HG02981 (cell line): Measurements from ENCODE around the gene COL4A1.
"Not testable (repeated sequence)": the region's sequence is repeated elsewhere in the genome, so short reads cannot be mapped to it uniquely, and the experiment has no call there.

Experiments
- ATAC-seq: cut with Tn5 transposase; IDR thresholded peaks from one replicate; pipeline ENCODE4 v1.9.1; 2021; ENCODE audit warnings: mild to moderate bottlenecking, moderate library complexity; ENCODE audit not compliant: unreplicated experiment

COL4A1 gene

DNA sequence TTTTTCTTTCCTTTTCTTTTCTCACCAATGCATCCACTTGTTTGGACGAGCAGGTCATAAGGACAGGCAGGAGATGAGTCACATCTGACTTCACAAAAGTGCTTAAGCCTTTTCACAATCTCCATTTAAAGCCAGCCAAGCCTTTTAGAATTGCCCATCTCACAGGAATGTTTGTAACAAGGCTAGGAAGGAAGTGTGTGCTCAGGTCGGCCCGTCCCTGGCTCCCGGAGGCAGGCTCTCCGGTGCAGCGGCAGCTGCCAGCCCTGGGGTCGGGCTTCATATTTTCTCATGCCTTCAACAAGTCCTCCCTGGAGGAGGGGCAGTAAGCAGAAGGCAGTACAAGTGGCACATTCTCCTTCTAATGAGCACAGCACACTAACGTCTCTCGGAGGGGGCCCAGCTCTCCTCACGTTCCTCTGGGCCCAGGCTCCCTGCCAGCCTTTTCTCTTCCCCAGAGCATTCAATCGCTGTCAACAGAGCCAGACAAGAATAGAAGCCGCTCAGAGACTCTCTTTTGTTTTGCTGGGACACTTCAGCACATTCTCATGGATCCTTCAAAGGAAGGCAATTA lies 180.5 kb downstream of the COL4A1 start:
- no peak for ATAC-seq

DNA sequence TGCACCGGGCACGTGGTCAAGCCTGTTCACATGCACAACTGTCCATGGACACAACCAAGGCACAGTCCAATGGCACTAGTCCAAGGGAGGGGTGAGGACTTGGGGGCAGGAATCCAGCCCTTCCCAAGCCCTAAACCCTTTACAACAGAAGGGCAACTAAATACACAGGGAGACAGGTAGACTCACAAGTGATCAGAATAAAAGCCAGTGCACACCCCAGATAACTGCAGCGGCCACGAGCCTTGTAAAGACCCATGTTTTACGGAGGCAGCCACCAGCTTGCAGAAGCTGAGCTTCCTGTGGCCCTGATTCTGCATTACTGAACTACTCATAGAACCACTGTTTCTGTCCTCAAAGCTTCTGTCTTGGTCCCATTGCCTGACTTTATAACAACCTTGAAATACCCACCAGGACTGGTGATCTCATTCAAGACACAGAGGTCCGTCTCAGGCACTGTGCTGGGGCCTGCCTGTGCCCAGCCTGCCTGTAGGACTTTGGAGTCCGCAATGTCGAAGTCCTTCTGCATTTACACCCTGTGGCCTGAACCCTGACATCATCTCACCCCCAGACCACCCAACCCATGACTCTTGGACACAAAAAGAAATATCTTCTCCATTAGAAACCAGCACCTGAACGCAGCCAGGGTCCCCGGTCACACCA lies 181.2 kb downstream of the COL4A1 start:
- no peak for ATAC-seq

DNA sequence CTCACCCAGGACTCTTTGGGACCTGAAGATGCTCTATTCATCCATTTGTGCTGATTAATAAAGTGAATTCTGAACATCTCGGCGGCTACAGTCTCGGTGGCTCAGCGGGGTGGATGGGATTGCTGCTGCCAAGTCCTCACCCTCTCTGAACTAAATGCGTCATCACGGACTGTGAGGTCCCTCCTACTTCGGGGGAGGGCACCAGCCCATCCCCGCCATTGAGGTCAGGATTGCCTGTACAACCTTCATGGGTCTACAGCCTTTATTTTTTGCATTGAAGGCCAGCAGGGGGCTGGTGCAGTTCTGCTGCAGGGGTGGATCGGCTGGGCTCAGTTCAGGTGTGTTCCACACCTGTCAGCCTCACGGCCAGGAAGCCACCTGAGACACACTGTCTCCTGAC lies 181.8 kb downstream of the COL4A1 start:
- ATAC-seq, result no peak

DNA sequence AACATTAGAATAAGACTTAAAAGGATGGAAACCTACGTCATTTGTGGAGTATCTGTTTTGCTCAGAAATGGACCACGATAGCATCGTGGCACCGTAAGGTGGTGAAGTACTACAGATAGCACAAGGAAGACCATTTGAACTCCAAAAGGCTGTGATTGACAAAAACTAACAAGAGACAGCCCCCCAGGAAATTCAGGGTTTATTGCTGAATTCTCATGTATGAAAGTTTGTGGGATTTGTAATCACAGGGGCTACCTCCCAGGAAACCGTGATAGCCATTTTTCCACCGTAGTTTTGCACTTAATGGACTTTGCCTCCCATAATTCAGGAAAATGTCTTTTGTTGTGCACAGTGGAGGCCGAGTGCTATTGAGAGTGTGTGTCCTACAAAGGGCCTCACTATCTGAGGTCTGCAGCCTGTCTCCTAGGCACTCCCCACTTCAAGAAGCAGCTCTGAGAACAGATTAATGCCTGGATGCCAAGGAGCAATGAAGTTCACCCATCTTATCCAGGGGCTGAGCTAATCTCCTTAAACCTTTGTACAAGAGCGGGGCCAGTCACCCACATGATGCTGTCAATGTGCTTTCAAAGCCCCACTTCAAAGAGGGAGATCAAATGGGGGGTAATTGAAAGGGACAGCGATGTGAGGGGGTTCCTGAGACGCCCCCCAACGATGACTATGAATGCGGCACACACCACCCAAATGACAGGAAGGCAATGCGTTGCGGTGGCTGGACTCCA lies 182.6 kb downstream of the COL4A1 start:
- no peak for ATAC-seq

DNA sequence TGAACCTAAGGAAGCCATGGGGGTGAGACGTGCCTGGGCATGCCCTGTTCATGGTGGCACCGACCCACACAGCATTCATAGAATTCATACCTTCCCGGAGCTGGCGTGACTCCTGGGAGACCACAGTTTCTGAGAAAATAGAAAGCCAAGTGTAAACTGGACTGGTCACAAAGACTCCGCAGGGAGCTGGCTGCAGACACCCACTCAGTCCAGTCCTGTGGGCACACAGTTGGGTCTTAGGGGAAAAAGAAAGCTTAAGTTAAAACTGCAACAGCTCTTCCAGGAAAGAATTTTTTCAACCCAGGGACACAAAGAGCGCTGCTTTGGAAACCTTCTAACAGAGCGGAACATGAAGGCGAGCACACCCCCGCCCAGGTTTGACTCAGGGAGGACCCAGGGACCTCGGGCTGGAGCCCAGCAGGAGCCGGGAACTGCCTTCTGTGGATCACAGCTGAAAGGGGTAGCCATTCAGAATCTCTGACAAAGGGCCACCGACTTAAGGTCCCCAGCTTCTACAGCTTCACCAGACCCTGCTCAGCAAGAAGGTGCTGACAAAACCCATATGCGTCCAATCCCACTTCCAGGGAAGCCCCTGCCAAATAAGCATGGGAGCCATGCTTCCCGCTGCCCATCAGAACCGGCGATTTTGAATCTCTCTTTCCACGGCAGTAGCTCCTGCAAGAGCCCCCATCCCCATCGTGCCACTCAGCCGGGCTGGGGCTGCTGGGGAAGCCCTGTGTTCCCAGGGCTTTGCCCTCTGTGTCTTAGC lies 183.7 kb downstream of the COL4A1 start:
- no peak for ATAC-seq

DNA sequence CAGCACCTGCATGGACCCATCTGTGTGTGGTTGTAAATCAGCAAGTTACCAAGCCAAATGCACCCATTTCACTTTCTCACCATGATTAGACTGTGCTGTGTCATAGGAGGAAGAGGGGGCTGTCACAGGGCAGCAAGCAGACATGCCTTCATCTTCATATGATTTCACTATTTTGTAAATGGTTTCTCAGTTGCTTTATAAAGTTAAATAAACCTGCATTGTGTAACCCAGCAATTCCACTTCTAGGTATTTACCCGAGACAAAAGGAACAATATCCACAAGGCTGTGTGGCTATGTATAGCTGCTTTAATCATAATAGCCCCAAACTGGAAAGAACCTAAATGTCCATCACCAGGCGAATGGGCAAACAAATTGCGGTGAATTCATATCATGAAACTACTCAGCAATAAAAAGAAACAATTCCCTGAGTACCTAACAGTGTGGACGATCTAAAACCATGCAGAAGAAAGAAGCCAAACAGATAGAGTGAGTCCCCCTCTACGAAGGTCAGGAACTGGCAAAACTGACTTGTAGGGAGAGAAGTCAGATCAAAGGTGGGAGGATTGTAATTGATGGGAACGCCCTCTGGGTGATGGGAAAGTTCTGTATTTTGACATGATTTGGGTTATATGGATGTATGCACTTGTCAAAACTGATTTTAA lies 185.4 kb downstream of the COL4A1 start:
- ATAC-seq, result no peak

DNA sequence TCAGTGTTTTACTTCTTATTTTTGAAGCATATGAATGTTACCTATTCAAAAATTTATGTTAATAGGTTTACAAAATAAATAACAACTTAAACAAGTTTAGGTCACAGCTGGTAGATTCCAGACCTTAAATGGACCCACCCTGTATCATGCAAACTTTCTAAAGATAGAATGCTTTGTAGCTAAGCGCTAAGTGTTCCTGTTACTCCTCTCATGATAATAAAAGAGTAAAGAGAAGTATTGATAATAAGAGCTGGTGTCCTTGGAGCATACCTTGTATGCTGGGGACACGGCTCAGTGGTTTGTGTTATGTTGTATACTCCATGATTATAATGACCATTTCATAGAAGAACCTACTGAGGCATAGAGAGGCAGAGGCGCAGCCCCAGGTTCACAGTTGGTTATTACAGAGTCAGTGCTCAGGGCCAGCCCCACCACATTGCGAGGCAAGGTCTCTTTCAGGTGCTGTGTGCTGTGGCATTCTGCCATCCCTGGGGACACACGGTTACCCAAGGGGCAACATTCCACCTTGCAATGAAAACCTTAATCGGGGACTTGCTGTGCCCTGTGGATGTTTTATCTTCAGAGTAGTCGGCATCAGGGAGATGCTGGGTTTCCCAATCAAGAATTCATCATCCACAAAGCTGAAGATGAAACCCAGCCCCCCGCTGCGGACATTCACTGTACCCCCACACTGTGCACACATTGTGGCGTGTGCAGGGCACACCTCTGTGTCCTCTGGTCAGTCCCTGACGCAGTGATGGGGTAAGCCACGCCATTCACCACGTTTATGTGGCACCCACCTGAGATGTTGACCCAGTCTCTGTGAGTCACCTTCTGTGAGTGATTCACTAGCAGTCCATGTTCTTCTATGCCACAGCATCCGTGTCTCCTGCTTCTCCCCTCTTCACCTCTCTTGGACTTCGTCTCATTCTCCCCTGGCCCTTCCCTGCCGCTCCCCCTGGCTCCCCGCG lies 186.7 kb downstream of the COL4A1 start:
- no peak for ATAC-seq

DNA sequence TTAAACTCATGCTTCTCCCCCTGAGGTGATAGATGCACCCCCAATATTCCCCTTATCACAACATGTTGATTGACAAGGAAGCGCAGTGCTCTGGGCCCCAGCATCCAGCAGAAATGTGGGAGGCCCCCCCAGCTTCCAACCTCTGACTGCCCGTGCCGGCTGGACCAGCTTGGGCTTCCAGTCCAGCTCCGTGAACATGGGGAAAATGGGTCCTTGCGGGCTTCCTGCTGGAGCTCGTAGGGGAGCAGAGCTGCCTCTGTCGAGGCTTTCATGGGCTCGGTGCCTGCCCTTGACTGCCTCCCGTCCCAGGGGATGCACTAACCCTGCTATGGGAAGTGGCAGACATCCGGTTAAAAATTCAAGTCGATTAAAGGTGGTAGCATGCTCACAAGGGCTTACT lies 188.9 kb downstream of the COL4A1 start:
- no peak for ATAC-seq

DNA sequence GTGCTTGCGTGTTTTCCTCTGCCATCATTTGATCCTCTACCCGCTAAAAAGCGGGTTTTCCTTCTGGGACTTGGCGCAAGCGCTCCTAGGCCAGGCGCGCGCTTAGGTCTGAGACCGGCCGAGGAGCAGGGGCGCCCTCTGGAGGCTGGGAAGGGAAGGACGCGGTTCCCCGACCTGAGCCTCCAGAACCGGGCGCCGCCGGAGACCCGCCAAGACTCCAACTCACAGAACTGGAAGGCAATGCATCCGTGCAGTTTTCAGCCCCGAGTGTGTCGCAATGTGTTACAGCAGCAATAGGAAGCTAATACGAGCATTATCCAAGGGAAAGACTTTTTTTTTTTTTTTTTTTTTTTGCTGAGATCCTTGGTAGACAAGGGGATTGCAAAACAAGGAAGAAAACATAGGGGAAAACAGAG lies 190.9 kb downstream of the COL4A1 start:
- ATAC-seq, result peak; percentile 57

DNA sequence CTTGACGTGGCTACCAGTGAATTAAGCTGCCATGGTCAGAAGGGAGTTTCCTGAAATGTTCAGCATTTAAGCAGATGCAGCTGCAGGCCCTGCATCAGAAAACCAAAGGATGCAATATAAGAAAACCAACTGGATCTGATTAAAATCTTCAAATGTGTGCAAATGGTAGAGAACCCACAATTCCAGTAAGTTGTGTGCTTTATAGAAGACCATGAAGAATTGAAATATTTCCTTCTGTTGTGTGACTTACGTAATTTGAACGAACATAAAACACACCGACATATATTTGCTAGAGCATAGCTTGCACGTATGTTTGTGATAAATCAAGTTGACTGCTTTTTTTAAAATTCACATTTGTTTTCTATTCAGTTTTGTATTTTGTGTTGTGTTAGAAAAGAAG lies 191.4 kb downstream of the COL4A1 start:
- ATAC-seq, result no peak

DNA sequence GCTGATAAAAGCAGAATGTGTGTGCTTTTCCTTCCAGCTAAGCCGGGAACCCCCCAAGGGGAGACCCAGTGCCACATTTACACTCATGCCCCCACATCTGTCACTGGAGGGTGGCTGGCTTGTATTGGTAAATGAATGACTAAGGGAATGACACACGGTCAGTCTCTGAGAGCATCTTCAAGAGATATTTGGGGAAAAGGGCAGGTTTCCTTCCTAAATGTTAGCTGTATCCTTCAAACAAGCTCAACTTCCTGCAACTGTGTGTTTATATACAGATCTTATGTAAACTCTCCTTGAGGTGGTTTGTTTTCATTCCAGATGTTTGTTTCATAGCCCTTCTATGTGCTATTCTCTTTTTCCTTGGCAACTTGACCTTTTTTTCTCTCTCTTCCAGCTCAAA lies 192.6 kb downstream of the COL4A1 start:
- no peak for ATAC-seq

DNA sequence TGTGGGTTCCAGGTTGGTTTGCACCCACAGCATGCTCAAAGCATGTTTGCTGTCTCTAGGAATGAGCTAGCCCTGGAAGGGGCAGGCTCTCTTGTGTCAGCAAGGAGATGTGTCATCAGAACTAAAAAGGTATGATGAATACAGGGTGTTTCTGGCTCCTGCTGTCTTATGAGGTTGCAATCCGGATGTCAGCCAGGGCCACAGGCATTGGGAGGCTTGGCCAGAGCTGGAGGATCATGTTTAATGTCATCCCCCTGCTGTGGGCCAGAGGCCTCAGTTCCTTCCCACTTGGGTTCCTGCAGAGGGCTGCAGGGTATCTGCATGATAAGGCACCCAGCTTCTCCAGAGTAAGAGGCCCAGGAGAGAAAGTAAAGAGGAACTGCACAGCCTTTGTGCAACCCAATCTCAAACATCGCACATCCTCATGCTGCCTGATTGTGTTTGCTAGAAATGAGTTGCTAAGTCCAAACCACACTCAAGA lies 193.6 kb downstream of the COL4A1 start:
- ATAC-seq, result no peak

DNA sequence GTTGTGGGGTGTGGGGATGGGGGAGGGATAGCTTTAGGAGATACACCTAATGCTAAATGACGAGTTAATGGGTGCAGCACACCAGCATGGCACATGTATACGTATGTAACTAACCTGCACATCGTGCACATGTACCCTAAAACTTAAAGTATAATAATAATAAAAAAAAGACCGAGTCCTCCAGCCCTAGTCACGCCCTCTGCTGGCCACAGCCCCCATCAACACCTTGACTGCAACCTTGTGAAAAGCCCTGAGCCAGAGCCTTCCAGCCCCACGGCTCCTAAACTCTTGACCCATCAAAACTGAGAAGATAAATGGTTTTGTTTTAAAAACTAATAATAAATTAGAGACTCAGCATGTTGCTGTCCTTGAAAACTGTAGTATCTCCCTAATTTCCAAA lies 194.6 kb downstream of the COL4A1 start:
- not testable (repeated sequence) for ATAC-seq

DNA sequence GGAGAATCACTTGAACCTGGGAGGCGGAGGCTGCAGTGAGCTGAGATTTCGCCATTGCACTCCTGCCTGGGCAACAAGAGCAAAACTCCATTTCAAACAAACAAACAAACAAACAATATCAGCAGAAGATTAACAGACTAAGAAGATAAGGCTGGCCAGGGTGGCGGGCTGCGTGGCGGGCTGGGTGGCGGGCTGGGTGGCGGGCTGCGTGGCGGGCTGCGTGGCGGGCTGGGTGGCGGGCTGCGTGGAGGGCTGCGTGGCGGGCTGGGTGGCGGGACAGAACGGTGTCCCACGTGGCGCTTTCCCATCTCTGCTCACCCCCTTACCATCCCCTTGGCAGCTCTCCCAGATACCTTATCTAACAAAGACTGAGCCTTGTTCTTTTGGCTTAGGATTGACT lies 196.2 kb downstream of the COL4A1 start:
- no peak for ATAC-seq

DNA sequence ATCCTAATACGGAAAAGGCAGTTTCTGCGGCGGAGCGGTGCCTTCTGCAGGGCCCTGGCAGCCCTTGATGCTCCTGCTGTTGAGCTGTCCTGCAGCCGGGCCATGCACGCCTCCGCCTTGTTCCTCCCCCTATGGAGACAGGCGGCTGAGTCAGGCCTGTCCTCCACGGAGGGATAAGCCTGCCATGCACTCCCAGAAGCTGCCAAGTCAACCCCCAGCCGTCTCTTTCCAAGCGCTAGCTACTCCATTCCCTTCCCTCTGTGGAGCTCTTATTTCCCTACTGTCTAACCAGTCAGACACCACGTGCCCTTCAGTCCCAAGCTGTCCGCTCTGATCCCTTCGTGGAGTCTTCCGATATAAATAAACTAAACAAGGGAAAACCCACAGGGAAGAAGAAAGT lies 197.0 kb downstream of the COL4A1 start:
- no peak for ATAC-seq

DNA sequence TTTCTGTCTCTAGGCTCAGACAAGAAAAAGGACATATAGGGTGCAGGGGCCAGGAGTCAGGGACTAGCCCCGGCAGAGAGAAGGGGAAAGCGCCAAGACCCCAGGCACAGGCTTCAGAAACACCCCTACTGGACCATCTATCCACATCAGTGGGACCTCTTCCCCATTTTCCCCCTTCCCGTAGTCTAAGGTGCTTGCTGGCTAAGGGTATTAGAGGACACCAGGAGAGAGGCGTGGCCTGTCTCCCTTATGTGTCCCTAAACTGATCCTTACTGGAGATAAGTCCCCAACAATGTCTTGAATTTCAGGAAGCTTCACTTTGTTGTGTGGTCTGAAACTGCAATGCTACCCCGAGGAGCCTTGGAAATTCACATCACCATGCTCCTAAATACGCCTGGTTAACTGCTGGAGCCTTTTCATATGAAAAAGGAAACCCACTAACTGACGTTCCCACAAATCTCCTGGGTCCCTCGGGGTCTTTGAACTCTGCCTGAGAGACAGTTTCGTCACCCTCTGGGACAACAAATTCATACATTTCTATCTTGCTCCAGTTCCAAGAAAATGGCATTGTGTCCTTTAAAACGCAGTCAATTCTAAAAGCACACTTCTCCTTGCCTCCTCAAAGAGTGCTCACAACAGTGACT lies 197.7 kb downstream of the COL4A1 start:
- ATAC-seq, result no peak

DNA sequence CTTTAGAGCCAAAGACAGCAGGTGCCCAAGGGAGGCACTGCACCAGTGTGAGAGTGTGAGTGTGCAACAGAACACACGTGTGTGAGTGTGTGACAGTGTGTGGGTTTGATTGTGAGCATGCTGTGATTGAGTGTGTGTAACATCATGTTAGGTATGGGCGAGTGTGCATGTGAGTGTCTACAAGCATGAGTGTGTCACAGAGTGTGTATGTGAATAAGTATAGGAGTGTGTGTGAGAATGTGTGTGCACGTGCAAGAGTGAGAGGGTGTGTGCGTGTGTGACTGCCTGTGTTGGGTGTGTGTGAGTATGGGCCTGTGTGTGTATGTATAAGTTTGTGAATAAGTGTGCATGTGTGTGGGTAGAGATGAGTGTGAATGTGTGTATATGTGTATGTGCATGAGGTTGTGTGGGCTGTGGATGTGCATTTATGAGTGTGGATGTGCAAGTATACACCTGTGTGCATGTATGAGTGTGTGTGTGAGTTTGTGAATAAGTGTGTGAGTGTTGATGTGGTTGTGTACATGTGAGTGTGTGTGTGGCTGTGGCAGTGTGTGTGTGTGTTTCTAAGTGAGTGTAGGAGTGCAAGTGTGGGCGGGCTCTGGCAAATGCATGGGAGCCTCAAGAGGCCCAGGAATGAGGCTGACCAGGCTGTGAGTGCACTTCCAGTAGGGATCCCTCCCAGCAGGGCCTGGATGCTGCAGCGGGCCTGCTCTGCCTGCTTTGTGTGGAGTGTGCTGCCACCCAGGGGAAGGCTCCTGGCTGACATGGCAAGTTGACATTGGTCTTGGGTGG lies 198.4 kb downstream of the COL4A1 start:
- no peak for ATAC-seq

DNA sequence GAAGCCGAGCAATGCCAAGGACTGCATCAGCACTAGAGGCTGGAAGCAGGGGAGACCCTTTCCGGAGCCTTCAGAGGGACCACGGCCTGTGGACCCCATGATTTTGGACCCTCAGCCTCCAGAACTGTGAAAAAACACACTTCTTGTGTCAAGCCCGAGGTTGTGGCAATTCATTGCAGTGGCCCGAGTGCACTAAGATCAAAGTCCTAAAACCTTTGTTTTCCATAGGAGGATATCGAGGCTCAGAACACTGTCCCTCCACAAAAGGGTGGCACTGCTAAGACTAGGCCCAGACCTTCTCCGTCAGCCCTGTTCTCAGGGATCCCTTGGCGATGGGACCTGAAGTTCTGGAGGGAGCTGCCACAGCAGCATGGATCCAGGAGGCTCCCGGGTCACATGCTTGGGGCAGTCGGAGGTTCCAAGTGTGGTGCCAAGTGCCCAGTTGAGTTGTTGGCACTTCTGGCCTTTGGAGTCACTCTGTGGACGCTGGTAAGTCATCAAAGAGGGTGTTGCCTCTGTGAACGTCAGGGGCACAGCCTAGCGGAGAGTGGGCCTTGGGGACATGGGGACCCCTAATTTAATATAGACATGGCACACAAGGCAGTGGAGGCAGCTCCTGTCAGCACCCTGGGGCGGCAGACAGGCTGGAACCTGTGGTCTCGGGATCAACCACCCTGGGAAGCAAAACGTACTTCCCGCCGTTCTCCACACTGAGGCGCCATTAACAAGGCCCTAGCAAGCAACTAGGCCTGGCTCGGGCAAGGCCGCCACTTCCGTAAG lies 199.2 kb downstream of the COL4A1 start:
- no peak for ATAC-seq
